Measurements from ENCODE around the gene SCN3A. TPM values are rescaled to one million over a fixed set of nuclear protein-coding genes. Genes with fewer than 3 reads are reported as not detected.
A peak's percentile ranks its signal among the peaks of the same experiment; 100 is the strongest.

Gene SCN3A
- total RNA-seq, result under 0.01 and 0.17 TPM in 2 replicates

- Histone ChIP-seq H3K36me3 (ENCODE audit: control insufficient read depth, insufficient read depth, low read length) (no peaks in the 10 kb centered on the region), H3K27me3 (ENCODE audit: control insufficient read depth, insufficient read depth, low read length) (no peaks in the 10 kb centered on the region), H3K4me3 (ENCODE audit: low read depth, low read length) (peak within 1 kb of the TSS; percentile 14)
- TF ChIP-seq CTCF (IDR thresholded peaks at IDR 0.05; ENCODE audit: insufficient read depth, low read length, poor library complexity, severe bottlenecking), result peak; percentile 67
- DNase-seq (ENCODE audit: low read depth), result no peak
These were observed at the start of gene SCN3A for GRCh38 chr2:165203689-165204559. Gene SCN3A, minus strand, starts transcription at chr2:165204050. Its CDS starts 27,656 bp downstream, at chr2:165176394.

- Histone ChIP-seq H3K36me3 (ENCODE audit: control insufficient read depth, insufficient read depth, low read length) (no peaks in the 10 kb centered on the region), H3K4me3 (ENCODE audit: low read depth, low read length) (no peak overlapping the region), H3K27me3 (ENCODE audit: control insufficient read depth, insufficient read depth, low read length) (no peaks in the 10 kb centered on the region)
- TF ChIP-seq CTCF (IDR thresholded peaks at IDR 0.05; ENCODE audit: insufficient read depth, low read length, poor library complexity, severe bottlenecking), result no peak
- no peak for DNase-seq (ENCODE audit: low read depth)
These were observed 49.3 kb upstream of the SCN3A start for GRCh38 chr2:165253178-165253577.

- Histone ChIP-seq H3K27me3 (ENCODE audit: control insufficient read depth, insufficient read depth, low read length) (no peaks in the 10 kb centered on the region), H3K4me3 (ENCODE audit: low read depth, low read length) (no peak overlapping the region), H3K36me3 (ENCODE audit: control insufficient read depth, insufficient read depth, low read length) (no peaks in the 10 kb centered on the region)
- DNase-seq (ENCODE audit: low read depth), result no peak
- no peak for TF ChIP-seq CTCF (IDR thresholded peaks at IDR 0.05; ENCODE audit: insufficient read depth, low read length, poor library complexity, severe bottlenecking)
These were observed 47.5 kb upstream of the SCN3A start for GRCh38 chr2:165251366-165251765.

GRCh38 chr2:165248238-165248637 lies 44.4 kb upstream of the SCN3A start:
- TF ChIP-seq CTCF (IDR thresholded peaks at IDR 0.05; ENCODE audit: insufficient read depth, low read length, poor library complexity, severe bottlenecking), result no peak
- no peak for DNase-seq (ENCODE audit: low read depth)
- Histone ChIP-seq H3K4me3 (ENCODE audit: low read depth, low read length) (no peak overlapping the region), H3K36me3 (ENCODE audit: control insufficient read depth, insufficient read depth, low read length) (no peaks in the 10 kb centered on the region), H3K27me3 (ENCODE audit: control insufficient read depth, insufficient read depth, low read length) (no peaks in the 10 kb centered on the region)

- H3K4me3 ChIP-seq (ENCODE audit: low read depth, low read length), result no peak overlapping the region
- H3K27me3 ChIP-seq (ENCODE audit: control insufficient read depth, insufficient read depth, low read length), result no peaks in the 10 kb centered on the region
- TF ChIP-seq CTCF (IDR thresholded peaks at IDR 0.05; ENCODE audit: insufficient read depth, low read length, poor library complexity, severe bottlenecking), result no peak
- H3K36me3 ChIP-seq (ENCODE audit: control insufficient read depth, insufficient read depth, low read length), result no peaks in the 10 kb centered on the region
- no peak for DNase-seq (ENCODE audit: low read depth)
These were observed 41.4 kb upstream of the SCN3A start for GRCh38 chr2:165245081-165245793.
